ENCODE results near the gene MTM1.

MTM1 gene

DNA sequence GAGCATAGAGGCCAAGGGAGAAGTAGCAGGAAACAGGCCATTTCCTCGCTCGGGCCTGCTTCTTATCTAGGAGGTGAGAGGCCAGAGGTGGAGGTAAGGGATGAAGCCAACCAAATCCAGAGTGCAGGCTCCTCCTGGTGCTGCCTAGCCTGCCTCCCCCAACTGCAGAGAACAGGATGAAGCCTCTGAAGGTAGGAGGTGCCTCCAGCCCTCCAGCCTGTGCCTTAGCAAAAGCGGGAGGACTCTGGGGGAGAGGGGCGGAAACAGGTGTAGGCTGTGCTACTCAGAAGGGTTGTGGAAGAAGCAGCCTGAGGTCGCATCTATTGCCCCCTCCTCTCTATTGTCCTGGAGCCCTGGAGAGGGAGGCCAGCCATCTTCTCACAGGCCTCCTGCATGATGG is 2.9 kb upstream of the MTM1 start:
- TF ChIP-seq, protein P1, sequence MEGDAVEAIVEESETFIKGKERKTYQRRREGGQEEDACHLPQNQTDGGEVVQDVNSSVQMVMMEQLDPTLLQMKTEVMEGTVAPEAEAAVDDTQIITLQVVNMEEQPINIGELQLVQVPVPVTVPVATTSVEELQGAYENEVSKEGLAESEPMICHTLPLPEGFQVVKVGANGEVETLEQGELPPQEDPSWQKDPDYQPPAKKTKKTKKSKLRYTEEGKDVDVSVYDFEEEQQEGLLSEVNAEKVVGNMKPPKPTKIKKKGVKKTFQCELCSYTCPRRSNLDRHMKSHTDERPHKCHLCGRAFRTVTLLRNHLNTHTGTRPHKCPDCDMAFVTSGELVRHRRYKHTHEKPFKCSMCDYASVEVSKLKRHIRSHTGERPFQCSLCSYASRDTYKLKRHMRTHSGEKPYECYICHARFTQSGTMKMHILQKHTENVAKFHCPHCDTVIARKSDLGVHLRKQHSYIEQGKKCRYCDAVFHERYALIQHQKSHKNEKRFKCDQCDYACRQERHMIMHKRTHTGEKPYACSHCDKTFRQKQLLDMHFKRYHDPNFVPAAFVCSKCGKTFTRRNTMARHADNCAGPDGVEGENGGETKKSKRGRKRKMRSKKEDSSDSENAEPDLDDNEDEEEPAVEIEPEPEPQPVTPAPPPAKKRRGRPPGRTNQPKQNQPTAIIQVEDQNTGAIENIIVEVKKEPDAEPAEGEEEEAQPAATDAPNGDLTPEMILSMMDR (IDR thresholded peaks at IDR 0.05; ENCODE audit: low read depth, low read length, missing control alignments): no peak
- H3K4me3 ChIP-seq (ENCODE audit: low read depth, low read length): no peak overlapping the region
- DNase-seq (ENCODE audit: low read depth): no peak
- in situ Hi-C loops (cut with HindIII; ENCODE audit: low sequenced_read_pairs): no loop called here

DNA sequence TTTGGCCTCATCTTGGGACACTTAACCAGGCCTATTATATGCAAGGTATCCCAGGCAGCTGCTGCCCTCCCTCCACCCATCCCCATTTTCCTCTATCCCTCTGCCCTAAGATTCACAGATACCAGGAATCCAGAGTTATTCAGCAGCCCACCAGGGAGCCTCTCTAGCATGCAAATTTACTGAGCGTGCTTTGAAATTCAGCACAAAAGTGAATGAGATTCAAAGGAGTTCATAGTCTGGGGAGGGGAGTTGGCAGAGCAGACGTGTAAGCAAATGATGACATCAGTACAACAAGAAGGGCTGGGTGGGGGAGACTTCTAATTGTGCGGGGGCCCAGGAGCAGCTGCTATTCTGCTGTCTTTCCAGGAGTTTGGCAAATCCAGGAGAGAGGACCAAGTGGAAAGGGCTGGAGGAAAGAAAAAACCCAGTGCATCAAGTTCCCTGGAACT is 1.7 kb upstream of the MTM1 start:
- in situ Hi-C loops (cut with HindIII; ENCODE audit: low sequenced_read_pairs): no loop called here
- TF ChIP-seq, protein P1 (IDR thresholded peaks at IDR 0.05; ENCODE audit: low read depth, low read length, missing control alignments): no peak
- no peak for DNase-seq (ENCODE audit: low read depth)

GRCh38 chrX:150567645-150568319 is 639 bp upstream of the MTM1 start:
- TF ChIP-seq, protein P1 (IDR thresholded peaks at IDR 0.05; ENCODE audit: low read depth, low read length, missing control alignments): no peak
- in situ Hi-C loops (cut with HindIII; ENCODE audit: low sequenced_read_pairs): no loop called here
- DNase-seq (ENCODE audit: low read depth): no peak
- no peak overlapping the region for H3K4me3 ChIP-seq (ENCODE audit: low read depth, low read length)

More for the DNA sequence above, 1.7 kb upstream of the MTM1 start:
- no peak overlapping the region for H3K4me3 ChIP-seq (ENCODE audit: low read depth, low read length)

DNA sequence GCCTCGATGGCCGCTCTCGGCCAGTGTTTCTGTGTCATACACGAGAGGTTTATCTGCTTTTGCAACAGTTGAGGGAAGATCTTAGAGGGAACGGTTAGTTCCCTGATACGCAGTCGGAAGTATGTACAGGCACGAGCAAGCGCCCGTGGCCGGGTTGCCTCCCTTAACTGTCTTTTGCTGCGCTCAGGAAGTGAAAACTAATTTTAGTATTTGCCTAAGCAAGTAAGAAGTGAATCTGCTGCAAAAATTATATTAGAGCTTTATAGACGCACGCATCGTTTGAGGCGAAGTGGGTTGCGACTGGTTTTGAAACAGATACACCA is 695 bp downstream of the MTM1 start:
- no peak for DNase-seq (ENCODE audit: low read depth)
- in situ Hi-C loops (cut with HindIII; ENCODE audit: low sequenced_read_pairs): no loop called here
- H3K4me3 ChIP-seq (ENCODE audit: low read depth, low read length): peak overlapping the region; percentile 61
- TF ChIP-seq, protein P1 (IDR thresholded peaks at IDR 0.05; ENCODE audit: low read depth, low read length, missing control alignments): no peak

DNA sequence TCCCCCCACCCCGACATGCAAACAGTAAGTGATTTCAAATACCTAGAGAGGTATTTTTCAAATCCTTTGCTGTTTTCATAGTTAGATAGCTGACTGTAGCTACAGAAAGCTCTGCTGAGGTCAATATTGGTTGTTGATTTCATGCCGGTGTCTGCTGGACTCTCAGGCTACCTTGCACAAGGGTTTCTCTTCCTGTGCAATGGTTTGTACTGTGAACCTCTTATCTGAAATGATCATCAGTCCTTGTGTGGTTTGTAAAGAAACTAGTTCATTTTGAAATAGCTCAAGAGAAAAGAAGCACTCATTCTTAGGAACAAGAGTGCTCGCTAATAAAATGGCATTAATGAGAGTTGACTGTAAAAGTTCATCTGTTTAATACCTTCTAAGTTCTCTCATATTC is 2.1 kb downstream of the MTM1 start:
- in situ Hi-C loops (cut with HindIII; ENCODE audit: low sequenced_read_pairs): no loop called here
- H3K4me3 ChIP-seq (ENCODE audit: low read depth, low read length): no peak overlapping the region

GRCh38 chrX:150572206-150572605 is 3.8 kb downstream of the MTM1 start:
- in situ Hi-C loops (cut with HindIII; ENCODE audit: low sequenced_read_pairs): no loop called here
- TF ChIP-seq, protein P1 (IDR thresholded peaks at IDR 0.05; ENCODE audit: low read depth, low read length, missing control alignments): no peak
- no peak for DNase-seq (ENCODE audit: low read depth)
- no peak overlapping the region for H3K4me3 ChIP-seq (ENCODE audit: low read depth, low read length)

More for the DNA sequence above, 2.1 kb downstream of the MTM1 start:
- TF ChIP-seq, protein P1 (IDR thresholded peaks at IDR 0.05; ENCODE audit: low read depth, low read length, missing control alignments): no peak
- DNase-seq (ENCODE audit: low read depth): no peak
